Measurements from ENCODE around the gene PRKX. TPM values are rescaled to one million over a fixed set of nuclear protein-coding genes. Genes with fewer than 3 reads are reported as not detected.

PRKX gene
- total RNA-seq, 1 experiment from 2014 or later, result 20.5 TPM

DNA sequence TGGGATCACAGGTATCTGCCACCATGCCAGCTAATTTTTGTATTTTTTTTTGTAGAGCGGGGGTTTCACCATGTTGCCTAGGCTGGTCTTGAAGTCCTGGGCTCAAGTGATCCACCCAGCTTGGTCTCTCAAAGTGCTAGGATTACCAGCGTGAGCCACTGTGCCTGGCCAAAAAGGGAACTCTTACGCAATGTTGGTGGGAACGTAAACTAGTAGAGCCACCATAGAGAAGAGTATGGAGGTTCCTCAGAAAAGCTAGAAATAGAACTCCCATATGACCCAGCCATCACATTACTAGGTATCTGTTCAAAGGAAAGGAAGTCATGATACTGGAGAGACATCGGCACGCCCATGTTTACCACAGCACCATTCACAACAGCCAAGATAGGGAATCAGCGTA, 85.9 kb downstream of the PRKX start:
- ChIA-PET CTCF (interaction anchor here (0.7 kb wide), 1 partner anchor 148 kb away, joined by 3 read pairs; no protein-coding TSS in a partner anchor), POLR2A (no interaction called here)
- TF ChIP-seq SIN3A (IDR thresholded peaks at IDR 0.05; ENCODE audit: borderline replicate concordance, insufficient read depth, low read depth, low read length), result no peak
- TF ChIP-seq, protein P1, sequence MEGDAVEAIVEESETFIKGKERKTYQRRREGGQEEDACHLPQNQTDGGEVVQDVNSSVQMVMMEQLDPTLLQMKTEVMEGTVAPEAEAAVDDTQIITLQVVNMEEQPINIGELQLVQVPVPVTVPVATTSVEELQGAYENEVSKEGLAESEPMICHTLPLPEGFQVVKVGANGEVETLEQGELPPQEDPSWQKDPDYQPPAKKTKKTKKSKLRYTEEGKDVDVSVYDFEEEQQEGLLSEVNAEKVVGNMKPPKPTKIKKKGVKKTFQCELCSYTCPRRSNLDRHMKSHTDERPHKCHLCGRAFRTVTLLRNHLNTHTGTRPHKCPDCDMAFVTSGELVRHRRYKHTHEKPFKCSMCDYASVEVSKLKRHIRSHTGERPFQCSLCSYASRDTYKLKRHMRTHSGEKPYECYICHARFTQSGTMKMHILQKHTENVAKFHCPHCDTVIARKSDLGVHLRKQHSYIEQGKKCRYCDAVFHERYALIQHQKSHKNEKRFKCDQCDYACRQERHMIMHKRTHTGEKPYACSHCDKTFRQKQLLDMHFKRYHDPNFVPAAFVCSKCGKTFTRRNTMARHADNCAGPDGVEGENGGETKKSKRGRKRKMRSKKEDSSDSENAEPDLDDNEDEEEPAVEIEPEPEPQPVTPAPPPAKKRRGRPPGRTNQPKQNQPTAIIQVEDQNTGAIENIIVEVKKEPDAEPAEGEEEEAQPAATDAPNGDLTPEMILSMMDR (IDR thresholded peaks at IDR 0.05), result no peak
- TF ChIP-seq, protein P2, sequence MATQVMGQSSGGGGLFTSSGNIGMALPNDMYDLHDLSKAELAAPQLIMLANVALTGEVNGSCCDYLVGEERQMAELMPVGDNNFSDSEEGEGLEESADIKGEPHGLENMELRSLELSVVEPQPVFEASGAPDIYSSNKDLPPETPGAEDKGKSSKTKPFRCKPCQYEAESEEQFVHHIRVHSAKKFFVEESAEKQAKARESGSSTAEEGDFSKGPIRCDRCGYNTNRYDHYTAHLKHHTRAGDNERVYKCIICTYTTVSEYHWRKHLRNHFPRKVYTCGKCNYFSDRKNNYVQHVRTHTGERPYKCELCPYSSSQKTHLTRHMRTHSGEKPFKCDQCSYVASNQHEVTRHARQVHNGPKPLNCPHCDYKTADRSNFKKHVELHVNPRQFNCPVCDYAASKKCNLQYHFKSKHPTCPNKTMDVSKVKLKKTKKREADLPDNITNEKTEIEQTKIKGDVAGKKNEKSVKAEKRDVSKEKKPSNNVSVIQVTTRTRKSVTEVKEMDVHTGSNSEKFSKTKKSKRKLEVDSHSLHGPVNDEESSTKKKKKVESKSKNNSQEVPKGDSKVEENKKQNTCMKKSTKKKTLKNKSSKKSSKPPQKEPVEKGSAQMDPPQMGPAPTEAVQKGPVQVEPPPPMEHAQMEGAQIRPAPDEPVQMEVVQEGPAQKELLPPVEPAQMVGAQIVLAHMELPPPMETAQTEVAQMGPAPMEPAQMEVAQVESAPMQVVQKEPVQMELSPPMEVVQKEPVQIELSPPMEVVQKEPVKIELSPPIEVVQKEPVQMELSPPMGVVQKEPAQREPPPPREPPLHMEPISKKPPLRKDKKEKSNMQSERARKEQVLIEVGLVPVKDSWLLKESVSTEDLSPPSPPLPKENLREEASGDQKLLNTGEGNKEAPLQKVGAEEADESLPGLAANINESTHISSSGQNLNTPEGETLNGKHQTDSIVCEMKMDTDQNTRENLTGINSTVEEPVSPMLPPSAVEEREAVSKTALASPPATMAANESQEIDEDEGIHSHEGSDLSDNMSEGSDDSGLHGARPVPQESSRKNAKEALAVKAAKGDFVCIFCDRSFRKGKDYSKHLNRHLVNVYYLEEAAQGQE (IDR thresholded peaks at IDR 0.05; ENCODE audit: insufficient read depth in 1 of 2, low read depth in 2 of 2, low read length in 1 of 2), result no peak
- TF ChIP-seq TCF7L2 (IDR thresholded peaks at IDR 0.05; ENCODE audit: low read depth, low read length), result no peak
- TF ChIP-seq POLR2AphosphoS5 (IDR thresholded peaks at IDR 0.05; ENCODE audit: low read depth, low read length), result no peak
- Histone ChIP-seq H3K27me3 (ENCODE audit: control insufficient read depth, insufficient read depth, low read length) (no peaks in the 10 kb centered on the region), H3K36me3 (ENCODE audit: control insufficient read depth, insufficient read depth, low read length) (no peaks in the 10 kb centered on the region), H3K27ac (ENCODE audit: low read length) (no peak overlapping the region), H3K4me1 (ENCODE audit: control insufficient read depth, insufficient read depth, low read length) (no peaks in the 10 kb centered on the region), H3K4me3 (ENCODE audit: low read depth in 2 of 2, low read length in 2 of 2) (no peak overlapping the region), H3K9me3 (ENCODE audit: control insufficient read depth, insufficient read depth, low read depth, low read length) (no peaks in the 10 kb centered on the region)
- DNase-seq (ENCODE audit: low read depth, low spot score) (no peak), ATAC-seq (no peak)
- intact Hi-C loops (cut with micrococcal nuclease; ENCODE audit: unreplicated experiment), result no loop called here
- BruUV-seq (replicated peaks), result no TSS peak
- in situ Hi-C loops (cut with HindIII; ENCODE audit: low pct_unique_long_range_greater_than_20kb, low sequenced_read_pairs), result no loop called here

DNA sequence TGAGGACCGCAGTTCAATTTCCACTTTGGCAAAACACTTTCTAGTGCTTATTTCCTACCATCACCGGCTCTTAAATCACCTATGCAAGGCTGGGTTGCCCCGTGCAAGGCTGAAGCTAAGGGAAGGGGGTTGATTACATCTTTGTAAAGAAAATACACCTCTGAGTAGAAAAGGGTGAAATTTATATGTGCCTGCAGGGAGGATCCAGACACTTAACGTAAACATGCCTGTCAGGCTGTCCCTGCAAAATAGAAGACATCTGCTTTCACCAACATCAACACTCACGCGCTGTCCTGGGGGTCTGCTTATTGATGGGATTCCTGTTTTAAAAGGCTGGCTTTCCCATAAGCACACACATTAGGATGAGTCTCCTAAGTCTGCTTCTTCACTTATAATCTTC, 92.0 kb downstream of the PRKX start:
- in situ Hi-C loops (cut with HindIII; ENCODE audit: low pct_unique_long_range_greater_than_20kb, low sequenced_read_pairs) (no loop called here), intact Hi-C loops (cut with micrococcal nuclease; ENCODE audit: unreplicated experiment) (no loop called here)
- Histone ChIP-seq H3K9me3 (ENCODE audit: control insufficient read depth, insufficient read depth, low read depth, low read length) (no peaks in the 10 kb centered on the region), H3K4me1 (ENCODE audit: control insufficient read depth, insufficient read depth, low read length) (no peaks in the 10 kb centered on the region), H3K4me3 (ENCODE audit: low read depth in 2 of 2, low read length in 2 of 2) (no peak overlapping the region), H3K27ac (ENCODE audit: low read length) (no peak overlapping the region), H3K36me3 (ENCODE audit: control insufficient read depth, insufficient read depth, low read length) (no peaks in the 10 kb centered on the region), H3K27me3 (ENCODE audit: control insufficient read depth, insufficient read depth, low read length) (no peaks in the 10 kb centered on the region)
- DNase-seq (ENCODE audit: low read depth, low spot score), result no peak
- POLR2A ChIA-PET, result no interaction called here
- CTCF ChIA-PET, result no interaction called here
- ATAC-seq, result no peak
- TF ChIP-seq POLR2AphosphoS5 (IDR thresholded peaks at IDR 0.05; ENCODE audit: low read depth, low read length) (no peak), TCF7L2 (IDR thresholded peaks at IDR 0.05; ENCODE audit: low read depth, low read length) (no peak), SIN3A (IDR thresholded peaks at IDR 0.05; ENCODE audit: borderline replicate concordance, insufficient read depth, low read depth, low read length) (no peak)
- TF ChIP-seq, protein P1 (IDR thresholded peaks at IDR 0.05), result no peak
- TF ChIP-seq, protein P2 (IDR thresholded peaks at IDR 0.05; ENCODE audit: insufficient read depth in 1 of 2, low read depth in 2 of 2, low read length in 1 of 2), result no peak
- no TSS peak for BruUV-seq (replicated peaks)
